RCC 7860 (cell line): Measurements from ENCODE around the gene TMEM191C.
"Not testable (repeated sequence)": the region's sequence is repeated elsewhere in the genome, so short reads cannot be mapped to it uniquely, and the experiment has no call there.

Source experiments
- DNase-seq: peaks from one replicate; pipeline ENCODE4 v3.0.0-alpha.2; 2015; ENCODE audit warnings: low spot score
- FAIRE-seq: peaks from 2 replicates; lab custom pipeline; 2012; peaks lifted over from hg19 to GRCh38; lab: Jason Lieb, UNC

The TMEM191C gene

GRCh38 chr22:21445437-21446127 is 21.6 kb upstream of the TMEM191C start:
- FAIRE-seq, result no peak
- DNase-seq, result no peak

DNA sequence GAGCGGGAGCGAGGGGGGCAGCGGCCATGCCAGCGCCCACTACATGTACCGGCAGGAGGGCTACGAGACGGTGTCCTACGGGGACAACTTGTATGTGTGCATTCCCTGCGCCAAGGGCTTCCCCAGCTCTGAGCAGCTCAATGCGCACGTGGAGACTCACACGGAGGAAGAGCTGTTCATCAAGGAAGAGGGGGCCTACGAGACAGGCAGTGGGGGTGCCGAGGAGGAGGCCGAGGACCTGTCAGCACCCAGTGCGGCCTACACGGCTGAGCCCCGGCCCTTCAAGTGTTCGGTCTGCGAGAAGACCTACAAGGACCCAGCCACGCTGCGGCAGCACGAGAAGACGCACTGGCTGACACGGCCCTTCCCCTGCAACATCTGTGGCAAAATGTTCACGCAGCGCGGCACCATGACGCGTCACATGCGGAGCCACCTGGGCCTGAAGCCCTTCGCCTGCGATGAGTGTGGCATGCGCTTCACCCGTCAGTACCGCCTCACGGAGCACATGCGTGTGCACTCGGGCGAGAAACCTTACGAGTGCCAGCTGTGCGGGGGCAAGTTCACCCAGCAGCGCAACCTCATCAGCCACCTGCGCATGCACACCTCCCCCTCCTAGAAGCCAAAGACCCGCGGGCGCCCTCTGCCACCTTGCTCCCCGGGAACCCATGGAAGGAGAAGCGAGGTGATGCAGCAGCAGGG is 20.9 kb upstream of the TMEM191C start:
- FAIRE-seq (no peak), DNase-seq (no peak)

DNA sequence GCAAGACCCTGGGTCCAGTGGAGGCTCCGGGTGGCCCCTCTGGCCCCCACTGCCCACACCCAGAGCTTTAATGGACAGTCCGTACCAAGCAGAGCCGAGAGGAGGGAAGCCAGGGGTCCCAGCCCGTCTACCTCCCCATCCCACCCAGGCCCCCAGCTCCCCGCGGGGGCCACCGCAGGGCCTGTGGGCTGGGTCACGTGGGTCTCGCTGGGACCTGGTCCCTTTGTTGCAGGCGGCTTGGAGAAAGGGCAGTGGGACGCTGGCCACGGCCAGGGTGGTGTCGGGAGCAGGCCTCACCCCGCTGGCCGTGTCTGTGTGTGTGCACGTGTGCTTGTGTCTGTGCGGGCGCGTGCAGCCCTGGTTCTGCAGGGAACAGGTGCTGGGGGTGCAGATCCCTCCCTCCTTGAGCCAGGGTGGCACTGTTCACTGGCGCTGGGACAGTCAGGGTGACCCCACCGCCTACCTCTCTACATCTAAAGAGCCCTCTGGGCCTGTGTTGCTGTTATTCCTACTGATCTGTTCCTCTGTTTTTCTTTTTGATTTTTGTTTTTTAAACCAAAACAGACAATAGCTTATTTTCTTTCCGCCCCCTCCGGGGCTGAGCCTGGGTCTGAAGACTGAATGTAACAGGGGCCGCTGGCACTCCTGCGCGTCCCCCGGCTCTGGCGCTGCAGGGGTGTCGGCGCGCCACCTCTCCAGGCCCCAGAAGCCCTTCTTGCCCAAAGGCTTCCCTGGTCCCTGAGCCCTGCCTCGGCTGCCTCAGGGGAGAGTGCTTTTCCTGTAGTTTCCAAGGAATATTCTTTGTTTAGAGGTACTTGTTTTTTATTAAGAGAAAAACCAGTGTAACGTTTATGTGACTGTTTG is 20.1 kb upstream of the TMEM191C start:
- DNase-seq, result no peak
- no peak for FAIRE-seq

DNA sequence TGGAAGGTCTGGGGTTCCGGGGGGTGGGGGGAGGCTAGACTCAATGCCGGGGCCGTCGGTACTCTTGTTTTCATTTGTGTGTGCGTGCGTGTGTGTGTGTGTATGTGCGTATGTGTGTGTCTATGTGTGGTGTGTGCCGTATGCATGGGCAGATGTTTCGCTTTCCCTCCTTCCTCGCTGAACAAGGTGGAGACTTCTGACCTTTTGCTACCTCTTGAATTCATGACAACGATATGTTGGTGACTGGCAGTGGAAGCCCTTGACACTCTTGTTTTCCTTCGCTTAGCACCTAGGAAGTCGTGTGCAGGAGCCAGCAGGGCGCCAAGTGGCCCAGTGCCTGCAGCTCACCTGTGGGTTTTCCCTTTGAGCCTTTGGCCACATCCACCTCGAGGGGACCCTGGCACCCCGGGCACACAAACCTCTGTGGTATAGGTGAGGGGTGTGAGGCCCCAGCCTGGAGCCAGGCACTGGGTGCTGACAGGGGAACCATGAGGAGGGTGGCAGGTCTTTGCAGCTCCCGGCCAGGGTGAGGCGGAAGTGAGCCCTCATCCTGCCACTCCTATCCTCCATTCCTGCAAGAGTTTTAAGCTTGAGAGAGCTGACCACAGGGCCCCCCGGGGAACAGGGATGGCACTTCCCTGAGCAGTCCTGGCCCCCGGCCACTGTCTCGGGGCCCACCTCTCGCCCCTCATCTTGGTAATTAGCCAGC is 19.3 kb upstream of the TMEM191C start:
- FAIRE-seq (no peak), DNase-seq (no peak)

DNA sequence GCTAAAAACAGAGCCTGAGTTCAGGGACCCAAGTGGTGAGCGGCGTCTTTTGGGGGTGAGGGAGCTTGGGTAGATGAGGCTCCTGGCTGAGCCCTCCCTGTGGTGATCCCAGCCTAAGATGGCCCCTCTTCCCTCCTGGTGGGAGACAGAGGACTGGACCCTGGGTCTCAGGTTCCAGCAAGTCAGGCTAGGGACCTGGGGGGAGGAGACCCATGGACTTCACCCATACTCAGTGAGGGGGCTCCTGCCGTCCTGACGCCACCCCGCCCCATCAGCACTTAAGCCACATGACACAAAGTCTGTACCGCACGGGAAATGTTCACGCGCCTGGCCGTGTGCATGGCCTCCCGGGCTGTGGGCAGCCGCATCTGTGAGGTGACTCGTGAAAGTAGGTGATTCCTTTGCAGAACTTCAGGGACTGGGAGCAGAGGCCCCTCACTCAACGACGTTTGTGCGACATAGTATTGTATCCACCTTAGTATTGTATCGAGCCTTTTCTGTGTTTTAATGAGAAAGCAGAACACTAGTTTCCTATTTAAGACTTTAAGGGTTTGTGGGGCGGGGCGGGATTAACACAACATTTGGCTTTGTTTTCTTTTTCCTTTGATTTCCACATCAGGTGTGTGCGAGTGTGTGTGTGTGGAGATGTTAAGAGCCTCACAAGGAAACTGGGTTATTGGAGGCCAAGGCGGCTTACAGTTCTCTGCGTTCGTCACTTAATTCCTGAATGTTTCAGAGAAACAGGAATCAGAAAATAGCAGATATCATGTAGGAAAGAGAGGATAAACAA is 18.4 kb upstream of the TMEM191C start:
- DNase-seq (no peak), FAIRE-seq (no peak)

DNA sequence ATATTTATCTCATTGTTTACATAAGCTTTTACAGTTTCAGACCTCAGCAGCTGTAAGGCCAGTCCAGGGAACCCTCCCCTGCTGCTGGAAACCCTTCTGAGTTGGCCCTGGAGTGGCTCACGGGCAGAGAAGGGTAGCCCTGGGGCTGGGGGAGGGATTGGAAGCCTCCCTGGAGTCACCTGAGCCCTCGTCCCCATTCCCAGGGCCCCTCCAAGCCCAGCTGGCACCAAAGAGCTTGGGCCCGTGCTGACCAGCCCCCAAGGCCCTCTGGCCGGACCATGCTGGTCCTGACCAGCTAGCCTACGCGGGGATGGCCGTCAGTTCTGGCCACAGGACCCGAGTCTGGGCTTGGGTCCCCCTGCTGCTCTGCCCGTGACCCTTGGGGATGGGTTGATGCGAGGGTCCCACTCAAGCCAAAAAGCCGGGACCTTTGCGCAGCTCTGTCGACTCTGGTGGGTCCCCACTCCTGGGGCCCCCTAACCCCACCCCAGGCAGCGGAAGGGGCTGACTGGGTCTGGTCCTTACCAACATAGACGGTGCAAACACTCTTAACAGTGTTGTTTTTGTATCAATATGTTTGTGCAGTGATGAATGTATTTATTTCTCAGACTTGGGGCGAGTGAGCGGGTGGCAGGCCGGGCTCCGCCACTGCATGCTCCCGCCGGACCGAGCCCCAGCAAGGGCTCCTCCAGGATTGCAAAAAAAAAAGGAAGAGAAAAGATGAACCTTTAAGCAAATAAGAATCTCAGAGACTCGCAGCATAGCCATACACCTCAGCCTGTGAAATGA is 17.5 kb upstream of the TMEM191C start:
- no peak for DNase-seq
- FAIRE-seq, result no peak

DNA sequence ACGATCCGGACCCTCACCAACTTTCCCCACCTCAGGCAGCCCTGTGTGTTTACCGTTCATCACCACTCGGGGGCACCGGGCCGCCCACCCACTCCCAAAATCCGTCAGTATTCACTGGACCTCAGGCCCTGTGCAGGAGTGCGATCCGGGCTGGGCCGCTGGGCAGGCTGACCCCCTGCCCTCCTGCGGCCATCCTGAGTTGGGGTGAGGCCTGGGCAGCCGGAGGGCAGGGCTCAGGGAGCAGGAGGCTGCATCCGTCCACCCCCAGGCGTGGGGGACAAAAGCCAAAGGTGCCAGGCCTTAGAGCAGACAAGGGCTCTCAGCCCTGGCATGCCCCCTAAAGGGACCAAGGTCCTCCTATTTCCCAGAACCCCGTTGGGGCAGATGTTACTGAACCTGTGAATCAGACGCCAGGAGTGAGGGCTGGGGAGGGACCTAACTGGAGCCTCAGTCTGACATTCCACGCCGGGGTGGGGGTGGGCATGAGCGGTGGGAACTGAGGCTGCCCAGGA is 16.8 kb upstream of the TMEM191C start:
- FAIRE-seq (no peak), DNase-seq (no peak)

DNA sequence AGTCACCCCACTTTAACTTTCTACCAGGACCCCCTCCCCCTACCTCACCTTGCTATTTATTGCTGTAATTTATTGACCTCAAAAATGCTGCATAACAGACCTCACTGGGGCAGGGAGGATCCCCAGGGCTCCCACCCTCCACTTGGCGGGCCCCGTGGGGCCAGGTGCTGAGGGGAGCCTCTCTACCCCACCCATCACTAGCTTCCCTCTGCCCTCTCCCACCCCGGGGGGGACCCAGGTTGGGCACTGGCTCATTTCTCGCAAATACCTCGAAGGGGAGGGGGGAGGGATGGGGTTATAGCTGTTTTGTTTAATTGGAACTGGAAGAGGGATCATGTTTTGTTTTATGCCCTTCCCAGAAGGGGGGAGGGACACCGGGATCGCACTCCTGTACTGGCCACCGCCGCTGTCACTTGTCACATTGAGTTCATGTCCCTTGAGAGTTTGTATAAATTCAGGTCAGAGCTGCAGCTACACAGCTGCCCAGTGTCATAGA is 16.3 kb upstream of the TMEM191C start:
- DNase-seq, result no peak
- no peak for FAIRE-seq

GRCh38 chr22:21451545-21452520 is 15.4 kb upstream of the TMEM191C start:
- DNase-seq (no peak), FAIRE-seq (no peak)

- FAIRE-seq, DNase-seq: not testable (repeated sequence)
Observed at GRCh38 chr22:21452666-21453065, 14.5 kb upstream of the TMEM191C start.

- not testable (repeated sequence) for FAIRE-seq, DNase-seq
Observed at GRCh38 chr22:21454998-21455333, 12.2 kb upstream of the TMEM191C start.

DNA sequence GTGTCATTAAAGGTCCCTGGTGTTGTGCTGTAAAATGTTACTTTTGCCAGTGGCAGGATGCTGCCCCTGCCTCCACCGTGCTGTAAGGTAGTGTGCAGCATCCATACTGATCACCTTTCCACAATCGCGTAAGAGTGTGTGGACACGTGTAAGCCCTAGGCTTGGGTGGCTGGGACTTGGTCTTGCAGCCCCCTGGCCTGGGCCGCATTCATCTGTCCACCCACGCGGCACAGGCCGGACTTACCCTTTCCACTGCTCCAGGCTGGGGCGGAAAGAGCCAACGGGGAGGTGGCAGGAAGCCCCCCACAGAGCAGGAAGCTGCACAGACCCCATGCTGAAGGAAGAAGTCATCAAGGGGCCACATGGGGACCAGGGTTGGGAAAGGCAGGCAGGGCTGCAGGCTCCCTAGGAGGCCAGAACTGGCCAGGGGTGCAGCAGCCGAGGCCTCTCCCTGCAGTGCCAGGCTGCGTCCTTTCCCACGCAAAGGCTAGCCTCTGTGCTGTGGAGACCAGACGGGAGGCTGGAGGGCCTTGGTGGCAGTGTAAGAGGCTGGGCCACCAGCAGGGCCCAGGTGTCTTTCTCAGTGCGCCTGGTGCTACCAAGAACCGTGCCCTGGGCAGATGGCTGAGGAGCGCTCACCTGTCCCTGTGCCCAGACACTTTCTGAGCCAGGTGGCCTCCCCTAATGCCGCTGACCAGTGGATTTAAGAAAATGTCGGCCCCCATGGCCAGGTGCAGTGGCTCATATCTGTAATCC is 11.7 kb upstream of the TMEM191C start:
- no peak for DNase-seq
- FAIRE-seq, result no peak

GRCh38 chr22:21457023-21457787 is 10.0 kb upstream of the TMEM191C start:
- FAIRE-seq, result no peak

DNA sequence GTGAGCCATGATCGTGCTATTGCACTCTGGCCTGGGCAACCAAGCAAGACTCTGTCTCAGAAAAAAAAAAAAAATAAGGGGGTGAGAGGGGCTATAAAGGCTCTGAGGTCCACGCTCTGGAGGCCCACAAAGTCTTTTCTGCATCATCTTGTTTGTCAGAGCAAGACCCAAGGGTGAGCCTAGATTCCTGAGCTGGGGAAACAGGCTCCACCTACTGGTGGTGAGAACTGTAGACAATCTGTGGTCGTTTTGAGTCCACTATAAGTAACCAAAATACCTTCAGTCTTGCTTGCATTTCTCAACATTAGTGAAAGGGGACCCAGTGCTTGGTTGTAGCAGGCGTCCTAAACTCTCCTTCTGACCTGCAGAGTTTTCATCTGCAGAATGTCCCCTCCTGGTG is 4.5 kb upstream of the TMEM191C start:
- not testable (repeated sequence) for DNase-seq, FAIRE-seq

More at GRCh38 chr22:21457023-21457787, 10.0 kb upstream of the TMEM191C start:
- DNase-seq, result no peak

DNA sequence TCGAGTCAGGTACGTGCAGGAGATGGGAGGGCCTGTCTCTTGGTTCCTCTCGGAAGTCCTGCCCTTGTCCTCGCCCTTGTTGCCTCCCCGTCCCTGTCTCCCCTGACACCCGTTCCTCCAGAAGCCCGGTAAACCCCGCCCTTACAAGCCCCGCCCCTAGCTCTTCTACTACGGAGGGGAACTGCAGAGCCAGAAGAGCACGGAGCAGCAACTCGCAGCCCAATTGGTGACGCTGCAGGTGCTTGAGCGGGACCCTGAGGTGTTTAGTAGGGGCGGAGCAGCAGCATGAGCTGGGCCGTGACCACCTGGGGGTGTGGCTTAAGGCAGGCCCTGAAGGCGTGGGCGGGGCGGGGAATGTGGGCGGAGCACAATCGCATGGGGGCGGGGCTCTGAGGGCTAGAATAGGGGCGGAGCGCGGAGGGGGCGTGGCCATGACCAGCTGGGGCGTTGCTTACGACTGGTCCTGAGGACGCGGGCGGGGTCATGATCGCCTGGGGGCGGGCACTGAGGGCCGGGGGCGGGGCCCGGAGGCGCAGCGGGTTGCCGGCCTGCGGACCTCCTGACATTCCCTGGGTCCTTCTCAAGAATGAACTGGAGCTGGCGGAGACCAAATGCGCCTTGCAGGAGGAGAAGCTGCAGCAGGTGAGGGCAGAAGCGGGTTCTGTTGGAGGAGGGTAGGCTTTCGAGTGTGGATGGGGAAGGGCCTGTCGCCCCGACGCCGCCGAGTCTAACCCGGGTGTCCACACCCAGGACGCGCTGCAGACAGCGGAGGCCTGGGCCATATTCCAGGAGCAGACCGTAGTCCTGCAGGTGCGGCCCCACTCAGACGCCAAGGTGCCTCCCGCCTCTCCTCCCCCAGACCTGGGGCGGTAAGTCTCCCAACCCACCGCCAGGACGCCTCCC is 1.3 kb downstream of the TMEM191C start:
- peak; percentile 63 for DNase-seq
- FAIRE-seq, result not testable (repeated sequence)
